H4 (cell line): Measurements from ENCODE around the gene LCLAT1. TPM values are rescaled to one million over a fixed set of nuclear protein-coding genes. Genes with fewer than 3 reads are reported as not detected.

Experiments used
- total RNA-seq: library from RNA; depleted of rRNA; stranded (reverse); fragments of >200 nt; shearing (Covaris generic); gene quantifications from 2 replicates; pipeline ENCODE4 v1.2.3, GENCODE V29; 2014; rRNA removed

The LCLAT1 gene
- total RNA-seq, 1 experiment from 2014 or later, result 16.5 TPM

Other genes with a start within 250 kb of the LCLAT1 start
- 23.7 and 25.3 TPM in 2 replicates for gene LBH, start 215.7 kb upstream of the LCLAT1 start, total RNA-seq